HG03469 (cell line): Measurements from ENCODE around the gene DDX53.

Source experiments
- ATAC-seq: cut with Tn5 transposase; IDR thresholded peaks from one replicate; pipeline ENCODE4 v1.9.1; 2021; ENCODE audit warnings: mild to moderate bottlenecking, moderate library complexity, moderate number of reproducible peaks; ENCODE audit not compliant: unreplicated experiment

The DDX53 gene

DNA sequence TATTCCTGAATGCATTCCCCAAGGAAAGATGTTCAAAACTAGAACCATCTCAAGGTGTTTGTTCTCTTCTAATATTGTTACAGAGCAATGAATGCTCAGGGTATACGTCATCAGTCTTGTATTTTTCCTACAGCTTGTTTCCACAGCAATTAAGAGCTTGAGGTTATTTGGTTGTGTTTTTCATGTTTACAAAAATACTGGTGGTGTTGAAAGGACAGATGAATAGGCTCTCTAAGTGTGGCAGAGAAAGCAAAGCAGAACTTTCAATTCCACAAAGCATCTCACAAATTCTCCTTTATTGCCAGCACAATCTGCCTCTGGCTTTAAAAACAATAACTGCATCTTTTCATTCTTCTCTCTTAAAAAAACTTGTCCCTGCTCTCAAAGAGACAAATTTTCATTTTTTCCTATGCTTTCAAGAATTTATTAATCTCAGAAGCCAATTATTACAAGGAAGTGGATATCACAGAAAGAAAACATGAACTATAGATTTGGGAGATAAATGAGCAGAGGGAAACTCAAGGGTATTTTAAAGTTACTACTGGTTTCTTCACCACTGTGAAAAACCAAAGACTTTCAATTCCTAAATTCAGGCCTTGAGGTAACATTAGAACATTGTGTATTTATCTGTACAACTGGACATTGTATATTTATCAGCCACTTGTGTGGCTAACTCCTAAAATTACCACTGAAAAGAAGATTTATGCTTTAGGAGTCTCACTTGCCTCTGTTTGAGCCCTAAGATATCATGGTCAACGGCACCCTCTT lies 49.2 kb downstream of the DDX53 start:
- ATAC-seq, result no peak

DNA sequence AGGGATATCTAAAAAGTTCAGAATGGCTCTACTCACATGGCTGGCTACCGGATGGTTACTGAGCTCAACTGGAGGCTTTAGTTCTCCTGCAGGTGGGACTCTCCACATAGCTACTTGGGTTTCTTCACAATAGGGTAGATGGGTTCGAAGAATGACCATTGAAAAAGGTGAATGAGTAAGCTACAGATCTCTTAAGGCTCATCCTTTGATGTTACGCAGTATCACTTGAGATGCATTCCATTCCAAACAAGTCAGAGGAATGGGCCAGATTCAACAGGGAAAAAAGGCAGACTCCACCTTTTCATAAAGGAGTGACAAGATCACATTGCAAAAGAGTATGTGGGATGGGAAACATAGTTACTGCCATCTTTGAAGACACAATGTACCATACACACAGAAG lies 52.6 kb downstream of the DDX53 start:
- ATAC-seq, result no peak
